Fibroblast of pulmonary artery (primary cell): ENCODE results near the gene NPAP1.

Experiments used
- DNase-seq: peaks from one replicate; pipeline ENCODE4 v3.0.0-alpha.2; 2010; ENCODE audit warnings: low read depth
- H3K4me3 ChIP-seq: replicated peaks from 2 replicates; pipeline ENCODE4 v1.5.1; 2011; ENCODE audit warnings: low read depth, mild to moderate bottlenecking, control low read depth, low read length, moderate library complexity
- CTCF ChIP-seq: IDR thresholded peaks from 2 replicates; pipeline ENCODE4 v1.5.1; 2011; ENCODE audit warnings: mild to moderate bottlenecking, control low read depth, low read length, inconsistent platforms; ENCODE audit errors: missing control alignments

NPAP1 gene

GRCh38 chr15:24696842-24697241, 21.3 kb downstream of the NPAP1 start:
- TF ChIP-seq CTCF, result no peak
- no peak for DNase-seq
- no peak overlapping the region for H3K4me3 ChIP-seq

GRCh38 chr15:24718289-24719082, 42.9 kb downstream of the NPAP1 start:
- H3K4me3 ChIP-seq, result no peak overlapping the region
- DNase-seq, result no peak
- TF ChIP-seq CTCF, result no peak

- no peak overlapping the region for H3K4me3 ChIP-seq
- no peak for TF ChIP-seq CTCF
- no peak for DNase-seq
Observed at GRCh38 chr15:24729760-24730159, 54.2 kb downstream of the NPAP1 start.
